ENCODE measurements around the gene ITGAL.
"Not testable (repeated sequence)": the region's sequence is repeated elsewhere in the genome, so short reads cannot be mapped to it uniquely, and the experiment has no call there.

The ITGAL gene

DNA sequence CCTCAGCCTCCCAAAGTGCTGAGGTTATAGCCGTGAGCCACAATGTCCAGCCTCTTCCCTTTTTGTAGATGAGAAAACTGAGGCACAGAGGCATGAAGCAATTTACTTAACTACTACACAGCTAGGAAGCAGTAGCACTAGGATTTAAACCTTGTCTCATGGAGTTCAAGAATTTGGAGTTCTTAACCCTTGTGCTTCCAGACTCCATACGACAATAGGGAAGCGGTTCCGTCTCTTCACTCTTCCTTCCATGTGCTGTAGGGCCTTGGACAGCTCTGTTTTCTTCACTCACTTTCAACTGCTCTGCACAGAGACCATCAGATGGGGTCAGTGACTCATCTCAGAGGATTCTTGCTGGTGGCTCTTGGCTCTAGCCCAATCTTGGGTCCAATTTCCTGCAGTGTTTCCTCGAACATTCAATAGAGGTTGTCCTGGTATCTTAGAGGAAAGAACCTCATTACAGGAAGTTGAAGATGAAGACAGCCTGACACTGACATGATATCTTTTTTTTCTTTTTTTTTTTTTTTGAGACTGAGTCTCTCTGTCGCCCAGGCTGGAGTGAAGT is 19.3 kb downstream of the ITGAL start:
- no peak for DNase-seq (ENCODE audit: low read depth)

DNA sequence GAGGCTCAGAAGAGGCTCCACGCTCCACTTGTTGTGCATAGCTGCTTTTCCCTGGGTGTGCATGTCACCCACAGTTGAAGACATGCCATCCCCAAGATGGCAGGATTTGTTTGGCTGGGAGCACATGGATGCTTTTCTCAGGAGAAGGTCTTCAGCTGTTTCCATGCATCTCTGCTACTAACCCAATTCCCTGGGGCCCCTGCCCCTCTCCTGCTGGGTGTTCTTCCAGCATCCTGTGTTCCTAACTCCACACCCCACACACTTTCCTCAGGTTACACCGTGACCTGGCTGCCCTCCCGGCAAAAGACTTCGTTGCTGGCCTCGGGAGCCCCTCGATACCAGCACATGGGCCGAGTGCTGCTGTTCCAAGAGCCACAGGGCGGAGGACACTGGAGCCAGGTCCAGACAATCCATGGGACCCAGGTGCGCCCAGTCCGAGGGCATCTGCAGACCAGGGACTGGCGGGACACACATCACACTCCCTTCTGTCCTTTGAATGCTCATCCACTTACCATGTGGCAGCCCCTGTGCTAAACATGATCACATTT is 21.5 kb downstream of the ITGAL start:
- DNase-seq (ENCODE audit: low read depth): no peak

DNA sequence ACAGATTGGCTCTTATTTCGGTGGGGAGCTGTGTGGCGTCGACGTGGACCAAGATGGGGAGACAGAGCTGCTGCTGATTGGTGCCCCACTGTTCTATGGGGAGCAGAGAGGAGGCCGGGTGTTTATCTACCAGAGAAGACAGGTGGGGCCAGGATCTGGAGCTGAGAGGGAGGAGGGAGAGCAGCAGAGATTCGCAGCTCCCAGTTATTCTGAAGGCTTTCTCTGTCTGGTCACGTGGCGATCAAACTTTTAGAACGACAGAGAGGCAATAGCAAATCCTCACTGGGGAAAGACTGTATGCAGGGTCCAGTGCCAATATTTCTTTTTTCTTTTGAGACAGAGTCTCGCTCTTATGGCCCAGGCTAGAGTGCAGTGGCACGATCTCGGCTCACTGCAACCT is 22.2 kb downstream of the ITGAL start:
- no peak for DNase-seq (ENCODE audit: low read depth)

DNA sequence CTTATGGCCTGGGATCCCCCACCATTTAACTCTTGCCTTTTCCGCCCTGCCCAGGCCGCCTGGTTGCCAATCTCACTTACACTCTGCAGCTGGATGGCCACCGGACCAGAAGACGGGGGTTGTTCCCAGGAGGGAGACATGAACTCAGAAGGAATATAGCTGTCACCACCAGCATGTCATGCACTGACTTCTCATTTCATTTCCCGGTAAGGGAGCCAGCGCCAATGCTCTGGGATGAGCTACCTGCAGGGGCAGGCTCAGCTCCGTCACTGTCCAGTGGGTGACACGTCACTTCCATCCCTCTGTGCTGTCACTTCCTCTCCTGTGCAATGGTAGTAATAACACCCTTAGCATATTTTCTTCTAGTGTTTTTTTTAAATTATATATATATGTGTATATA is 26.7 kb downstream of the ITGAL start:
- DNase-seq (ENCODE audit: low read depth): no peak

DNA sequence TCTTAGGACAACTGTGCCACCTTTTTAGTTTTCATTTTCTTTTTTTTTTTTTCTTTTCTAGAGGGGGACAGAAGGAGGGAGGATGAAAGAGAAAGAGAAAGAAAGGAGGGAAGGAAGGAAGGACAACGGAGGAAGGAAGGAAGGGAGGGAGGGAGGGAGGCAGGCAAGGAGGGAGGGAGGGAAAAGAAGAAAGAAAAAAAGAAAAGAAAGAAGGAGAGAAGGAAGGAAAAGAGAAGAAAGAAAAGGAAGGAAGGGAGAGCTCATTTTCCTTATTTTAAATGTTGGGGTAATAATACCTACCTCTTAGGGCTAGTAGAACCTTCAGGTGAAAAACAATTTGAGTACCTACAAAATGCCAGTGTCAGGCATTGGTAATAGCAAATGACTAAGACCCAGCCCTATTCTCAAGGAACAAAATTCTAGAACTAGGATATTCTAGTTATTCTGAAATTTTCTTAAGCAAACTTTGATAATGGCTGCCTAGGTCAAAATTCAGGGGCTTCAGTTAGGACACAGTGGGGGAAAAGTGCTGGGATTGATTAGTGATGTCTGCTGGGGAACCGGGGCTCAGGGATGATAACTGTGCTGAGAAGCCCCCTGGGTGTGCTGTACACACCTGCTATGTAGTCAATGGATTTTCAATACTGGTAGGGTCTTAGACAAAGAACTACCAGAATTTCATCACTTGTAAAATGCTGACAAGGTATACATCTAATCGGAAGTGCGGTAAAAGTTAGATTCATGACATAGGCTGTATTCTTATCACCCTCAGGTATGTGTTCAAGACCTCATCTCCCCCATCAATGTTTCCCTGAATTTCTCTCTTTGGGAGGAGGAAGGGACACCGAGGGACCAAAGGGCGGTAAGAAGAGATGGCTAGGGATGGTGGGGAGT is 31.1 kb downstream of the ITGAL start:
- DNase-seq (ENCODE audit: low read depth): no peak

DNA sequence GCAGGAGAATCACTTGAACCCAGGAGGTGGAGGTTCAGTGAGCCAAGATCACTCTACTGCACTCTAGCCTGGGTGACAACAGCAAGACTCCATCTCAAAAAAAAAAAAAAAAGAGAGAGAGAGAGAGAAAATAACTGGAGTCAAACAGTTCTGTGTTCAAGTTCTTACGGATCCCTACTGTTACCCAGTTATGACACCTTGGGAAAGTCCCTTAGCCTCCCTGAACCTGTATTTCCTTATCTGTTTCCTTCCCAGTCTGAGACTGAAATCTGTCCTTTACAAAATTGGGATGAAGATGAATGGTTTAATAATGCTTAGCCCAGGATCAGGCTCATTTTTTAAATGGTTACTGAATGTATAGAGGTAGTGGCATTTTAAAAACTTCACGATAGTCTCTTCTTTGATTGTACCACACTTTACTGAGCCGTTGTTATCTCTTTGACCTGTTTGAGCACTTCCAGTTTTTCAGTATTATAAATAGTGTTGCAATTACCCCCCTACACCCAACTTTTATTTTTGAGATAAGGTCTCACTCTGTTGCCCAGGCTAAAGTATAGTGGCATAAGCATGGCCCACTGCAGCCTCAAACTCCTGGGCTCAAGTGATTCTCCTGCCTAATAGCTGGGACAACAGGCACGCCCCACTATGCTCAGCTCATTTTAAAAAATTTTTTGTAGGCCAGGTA is 36.7 kb downstream of the ITGAL start:
- no peak for DNase-seq (ENCODE audit: low read depth)

DNA sequence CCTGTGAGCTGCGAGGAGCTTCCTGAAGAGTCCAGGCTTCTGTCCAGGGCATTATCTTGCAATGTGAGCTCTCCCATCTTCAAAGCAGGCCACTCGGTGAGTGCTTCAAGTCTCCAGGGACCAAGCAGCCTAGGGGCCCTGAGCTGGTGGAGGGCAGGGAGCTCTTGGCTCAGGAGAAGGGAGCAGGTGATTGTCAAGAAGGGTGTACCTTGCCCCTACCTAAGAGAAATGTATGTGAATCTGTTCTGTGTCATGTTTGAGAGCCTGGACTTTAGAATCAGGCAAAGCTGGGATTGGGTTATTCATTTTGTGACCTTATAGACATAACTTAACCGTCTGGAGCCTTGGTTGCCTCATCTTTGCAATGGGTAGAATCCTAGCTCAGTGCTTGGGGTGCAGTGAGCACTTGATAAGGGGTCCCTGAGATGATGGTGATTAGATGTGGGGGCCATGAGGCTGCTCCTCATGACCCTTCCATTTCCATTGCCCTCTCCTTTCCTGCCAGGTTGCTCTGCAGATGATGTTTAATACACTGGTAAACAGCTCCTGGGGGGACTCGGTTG is 37.9 kb downstream of the ITGAL start:
- DNase-seq (ENCODE audit: low read depth): no peak

DNA sequence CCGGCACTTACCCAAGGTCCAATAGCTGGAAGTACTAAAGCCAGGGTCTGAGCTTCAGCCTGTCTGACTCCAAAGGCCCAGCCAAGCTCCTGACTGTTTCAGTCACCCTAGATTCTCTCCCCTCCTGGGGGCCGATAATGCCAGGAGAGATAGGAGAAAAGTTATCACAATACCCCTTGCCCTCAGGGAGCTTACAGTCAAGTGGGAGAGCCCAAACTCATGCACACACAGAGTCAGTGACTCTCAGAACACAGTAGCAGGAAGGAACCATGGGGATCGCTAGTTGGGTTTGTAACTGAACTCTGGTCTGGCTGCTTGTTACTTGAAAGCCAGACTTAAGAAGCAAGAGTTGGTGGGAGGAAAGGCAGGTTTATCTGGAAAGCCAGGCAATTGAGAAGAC is 39.0 kb downstream of the ITGAL start:
- DNase-seq (ENCODE audit: low read depth): no peak

DNA sequence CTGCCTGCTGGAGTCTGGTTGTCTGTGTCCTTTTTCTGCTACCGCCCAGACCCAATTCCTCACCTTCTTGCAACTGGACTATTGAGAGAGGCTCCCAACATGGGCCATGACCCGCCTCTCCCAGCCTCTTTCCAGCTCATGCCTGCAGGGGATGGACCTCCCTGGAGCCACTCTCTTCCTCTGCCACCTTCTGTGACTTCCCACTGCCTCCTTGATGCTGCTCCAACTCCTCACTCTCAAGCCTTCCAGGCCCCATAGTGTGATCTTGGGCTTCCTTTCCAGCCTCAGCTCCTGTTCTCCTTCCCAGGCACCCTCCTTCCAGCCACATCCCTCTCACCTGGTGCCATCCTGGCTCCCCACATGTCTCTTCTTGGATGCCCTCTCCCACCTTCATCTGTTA is 42.7 kb downstream of the ITGAL start:
- no peak for DNase-seq (ENCODE audit: low read depth)

DNA sequence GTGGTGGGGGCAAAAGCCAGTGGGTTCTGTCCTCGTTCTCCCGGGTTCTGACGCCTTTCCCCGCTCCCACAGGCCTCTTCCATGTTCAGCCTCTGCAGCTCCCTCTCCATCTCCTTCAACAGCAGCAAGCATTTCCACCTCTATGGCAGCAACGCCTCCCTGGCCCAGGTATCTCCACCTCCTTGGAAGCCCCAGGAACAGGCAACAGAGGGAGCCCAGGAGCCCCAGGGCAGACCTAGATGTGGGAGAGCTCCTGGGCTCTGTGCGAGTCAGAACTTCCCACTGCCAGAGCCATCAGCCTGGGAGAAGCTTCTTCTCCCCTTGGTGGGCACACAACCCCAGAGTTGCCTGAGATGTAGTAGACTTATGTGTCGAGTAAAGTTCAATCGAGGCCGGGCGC is 46.0 kb downstream of the ITGAL start:
- DNase-seq (ENCODE audit: low read depth): no peak

DNA sequence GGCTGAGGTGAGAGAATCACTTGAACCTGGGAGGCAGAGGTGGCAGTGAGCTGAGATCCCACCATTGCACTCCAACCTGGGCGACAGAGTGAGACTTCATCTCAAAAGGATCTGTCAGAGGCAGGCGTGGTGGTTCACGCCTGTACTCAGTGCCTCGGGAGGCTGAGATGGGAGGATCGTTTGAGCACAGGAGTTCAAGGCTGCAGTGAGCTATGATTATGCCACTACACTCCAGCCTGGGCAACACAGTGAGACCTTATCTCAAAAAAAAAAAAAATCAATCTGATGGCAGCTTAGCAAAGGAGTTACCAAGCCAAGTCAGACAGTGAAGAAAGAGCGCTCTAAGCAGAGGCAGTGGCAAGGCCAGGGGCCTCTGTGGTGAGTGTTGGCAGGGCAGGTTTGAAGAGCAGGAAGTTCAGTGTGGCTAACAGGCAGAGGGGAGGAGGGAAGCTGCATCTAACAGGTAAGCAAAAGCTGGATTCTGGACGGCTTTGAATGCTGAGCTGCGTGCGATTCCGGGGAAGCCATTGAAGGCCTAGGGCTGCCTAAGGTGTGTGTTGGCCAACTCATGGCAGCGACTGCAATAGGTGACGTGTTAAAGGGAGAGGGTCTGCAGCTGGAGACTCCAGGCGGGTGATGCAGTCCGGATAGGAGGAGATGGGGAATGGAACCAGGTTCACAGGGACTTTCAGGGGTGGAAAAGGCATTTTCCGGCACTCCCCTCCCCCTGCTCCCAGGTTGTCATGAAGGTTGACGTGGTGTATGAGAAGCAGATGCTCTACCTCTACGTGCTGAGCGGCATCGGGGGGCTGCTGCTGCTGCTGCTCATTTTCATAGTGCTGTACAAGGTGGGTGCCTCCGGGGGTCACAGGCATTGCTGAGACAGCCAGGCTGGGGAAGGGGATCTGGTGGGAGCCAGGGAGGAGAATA is 46.8 kb downstream of the ITGAL start:
- no peak for DNase-seq (ENCODE audit: low read depth)

DNA sequence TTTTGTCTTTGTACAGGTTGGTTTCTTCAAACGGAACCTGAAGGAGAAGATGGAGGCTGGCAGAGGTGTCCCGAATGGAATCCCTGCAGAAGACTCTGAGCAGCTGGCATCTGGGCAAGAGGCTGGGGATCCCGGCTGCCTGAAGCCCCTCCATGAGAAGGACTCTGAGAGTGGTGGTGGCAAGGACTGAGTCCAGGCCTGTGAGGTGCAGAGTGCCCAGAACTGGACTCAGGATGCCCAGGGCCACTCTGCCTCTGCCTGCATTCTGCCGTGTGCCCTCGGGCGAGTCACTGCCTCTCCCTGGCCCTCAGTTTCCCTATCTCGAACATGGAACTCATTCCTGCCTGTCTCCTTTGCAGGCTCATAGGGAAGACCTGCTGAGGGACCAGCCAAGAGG is 48.9 kb downstream of the ITGAL start:
- DNase-seq (ENCODE audit: low read depth): no peak

DNA sequence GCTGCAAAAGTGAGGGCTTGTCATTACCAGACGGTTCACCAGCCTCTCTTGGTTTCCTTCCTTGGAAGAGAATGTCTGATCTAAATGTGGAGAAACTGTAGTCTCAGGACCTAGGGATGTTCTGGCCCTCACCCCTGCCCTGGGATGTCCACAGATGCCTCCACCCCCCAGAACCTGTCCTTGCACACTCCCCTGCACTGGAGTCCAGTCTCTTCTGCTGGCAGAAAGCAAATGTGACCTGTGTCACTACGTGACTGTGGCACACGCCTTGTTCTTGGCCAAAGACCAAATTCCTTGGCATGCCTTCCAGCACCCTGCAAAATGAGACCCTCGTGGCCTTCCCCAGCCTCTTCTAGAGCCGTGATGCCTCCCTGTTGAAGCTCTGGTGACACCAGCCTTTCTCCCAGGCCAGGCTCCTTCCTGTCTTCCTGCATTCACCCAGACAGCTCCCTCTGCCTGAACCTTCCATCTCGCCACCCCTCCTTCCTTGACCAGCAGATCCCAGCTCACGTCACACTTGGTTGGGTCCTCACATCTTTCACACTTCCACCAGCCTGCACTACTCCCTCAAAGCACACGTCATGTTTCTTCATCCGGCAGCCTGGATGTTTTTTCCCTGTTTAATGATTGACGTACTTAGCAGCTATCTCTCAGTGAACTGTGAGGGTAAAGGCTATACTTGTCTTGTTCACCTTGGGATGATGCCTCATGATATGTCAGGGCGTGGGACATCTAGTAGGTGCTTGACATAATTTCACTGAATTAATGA is 49.5 kb downstream of the ITGAL start:
- no peak for DNase-seq (ENCODE audit: low read depth)

DNA sequence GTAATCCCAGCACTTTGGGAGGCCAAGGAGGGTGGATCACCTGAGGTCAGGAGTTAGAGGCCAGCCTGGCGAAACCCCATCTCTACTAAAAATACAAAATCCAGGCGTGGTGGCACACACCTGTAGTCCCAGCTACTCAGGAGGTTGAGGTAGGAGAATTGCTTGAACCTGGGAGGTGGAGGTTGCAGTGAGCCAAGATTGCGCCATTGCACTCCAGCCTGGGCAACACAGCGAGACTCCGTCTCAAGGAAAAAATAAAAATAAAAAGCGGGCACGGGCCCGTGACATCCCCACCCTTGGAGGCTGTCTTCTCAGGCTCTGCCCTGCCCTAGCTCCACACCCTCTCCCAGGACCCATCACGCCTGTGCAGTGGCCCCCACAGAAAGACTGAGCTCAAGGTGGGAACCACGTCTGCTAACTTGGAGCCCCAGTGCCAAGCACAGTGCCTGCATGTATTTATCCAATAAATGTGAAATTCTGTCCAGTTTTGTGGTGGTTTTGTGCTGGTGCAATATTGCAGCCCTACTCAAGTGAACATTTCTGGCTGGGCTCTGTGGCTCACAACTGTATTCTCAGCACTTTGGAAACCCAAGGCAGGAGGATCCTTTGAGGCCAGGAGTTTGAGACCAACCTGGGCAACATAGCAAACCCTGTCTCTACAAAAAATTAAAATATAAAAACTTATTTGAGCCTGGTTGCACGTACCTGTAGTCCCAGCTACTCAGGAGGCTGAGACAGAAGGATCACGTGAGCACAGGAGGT is 50.3 kb downstream of the ITGAL start:
- not testable (repeated sequence) for DNase-seq (ENCODE audit: low read depth)

DNA sequence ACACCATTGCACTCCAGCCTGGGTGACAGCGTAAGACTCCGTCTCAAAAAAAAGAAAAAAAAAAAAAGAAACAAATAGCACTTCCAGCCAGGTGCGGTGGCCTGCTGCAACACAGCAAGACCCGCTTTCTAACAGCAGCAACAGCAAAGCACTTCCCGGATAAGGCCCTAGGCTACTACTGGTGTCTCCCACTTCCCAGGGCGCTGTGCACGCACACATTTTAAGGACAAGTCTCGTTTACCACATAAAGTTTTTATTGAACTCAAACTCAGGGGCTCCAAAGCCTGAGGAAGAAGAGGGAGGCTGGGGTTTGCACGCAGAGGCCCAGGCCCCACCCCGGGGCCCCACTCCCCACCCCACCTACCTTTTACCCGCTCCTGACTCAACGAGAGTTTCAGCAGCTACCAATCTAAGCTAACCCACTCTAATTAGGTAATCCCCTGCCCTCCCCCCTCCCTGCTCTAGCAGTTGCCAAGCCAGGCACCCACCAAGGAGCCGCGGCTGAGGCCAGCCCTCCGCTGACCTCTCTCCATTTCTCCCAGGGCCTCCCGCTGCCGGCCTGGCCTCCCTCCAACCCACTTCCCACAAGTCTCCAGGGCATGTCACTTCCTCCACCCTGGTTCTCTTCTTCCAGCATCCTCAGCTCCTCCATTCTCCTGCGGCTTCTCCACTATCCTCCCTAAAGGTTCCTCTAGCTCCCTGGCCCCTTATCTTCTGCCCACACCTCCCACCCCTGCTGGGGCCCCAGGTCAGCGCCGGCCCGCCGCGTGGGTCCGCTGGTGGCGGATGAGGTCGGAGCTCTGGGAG is 51.4 kb downstream of the ITGAL start:
- no peak for DNase-seq (ENCODE audit: low read depth)

DNA sequence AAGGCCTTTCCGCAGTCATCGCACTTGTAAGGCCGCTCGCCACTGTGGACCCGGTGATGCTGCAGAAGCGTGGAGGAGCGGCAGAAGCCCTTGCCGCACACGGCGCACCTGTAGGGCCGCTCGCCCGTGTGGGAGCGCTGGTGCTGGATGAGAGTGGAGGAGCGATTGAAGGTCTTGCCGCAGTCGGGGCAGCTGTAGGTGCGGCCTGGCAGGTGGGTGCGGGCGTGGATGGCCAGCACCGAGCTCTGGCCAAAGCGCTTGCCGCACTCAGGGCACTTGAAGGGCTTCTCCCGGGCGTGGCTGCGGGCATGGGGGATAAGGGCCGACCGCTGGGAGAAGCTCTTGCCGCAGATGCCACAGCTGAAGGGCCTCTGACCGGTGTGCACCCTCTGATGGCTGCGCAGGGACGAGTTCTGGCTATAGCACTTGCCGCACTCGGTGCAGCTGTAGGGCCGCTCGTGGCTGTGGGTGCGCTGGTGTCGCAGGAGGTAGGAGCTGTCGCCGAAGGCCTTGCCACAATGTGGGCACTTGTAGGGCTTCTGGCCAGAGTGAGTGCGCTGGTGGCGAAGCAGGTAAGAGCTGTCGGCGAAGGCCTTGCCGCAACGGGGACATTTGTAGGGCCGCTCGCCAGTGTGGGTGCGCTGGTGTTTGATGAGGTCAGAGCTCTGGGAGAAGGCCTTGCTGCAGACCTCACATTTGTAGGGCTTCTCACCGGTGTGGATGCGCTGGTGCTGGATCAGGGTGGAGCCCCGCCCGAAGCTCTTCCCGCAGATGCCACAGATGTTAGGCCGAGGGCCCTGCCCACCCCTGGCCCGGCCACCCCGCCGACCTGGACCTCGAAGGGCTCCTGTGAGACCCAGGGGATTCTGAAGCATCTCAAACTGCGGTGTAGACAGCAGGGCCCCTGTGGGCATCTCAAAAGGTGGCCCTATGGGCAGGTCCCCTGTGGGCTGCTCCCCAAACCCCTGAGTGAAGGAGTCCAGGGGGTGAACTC is 52.3 kb downstream of the ITGAL start:
- no peak for DNase-seq (ENCODE audit: low read depth)

DNA sequence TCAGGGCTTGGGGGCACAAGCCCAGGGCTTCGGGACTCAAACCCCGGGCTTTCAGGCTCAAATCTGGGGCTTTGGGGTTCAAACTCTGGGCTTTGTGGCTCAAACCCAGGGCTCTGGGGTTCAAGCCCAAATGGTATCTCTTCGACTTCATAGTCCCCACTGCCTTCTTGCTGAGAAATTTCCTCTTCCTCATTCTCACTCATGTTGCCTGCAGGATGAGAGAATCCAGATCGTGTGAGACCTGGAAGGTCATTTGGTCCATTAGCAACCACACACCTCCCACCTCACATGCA is 53.2 kb downstream of the ITGAL start:
- no peak for DNase-seq (ENCODE audit: low read depth)
